GM06990 (cell line): Measurements from ENCODE around the gene MEX3C.
A peak's percentile ranks its signal among the peaks of the same experiment; 100 is the strongest.

Experiments
- DNase-seq: peaks from one replicate; pipeline ENCODE4 v3.0.0-alpha.2; 2011; ENCODE audit not compliant: insufficient read length; ENCODE audit errors: extremely low read depth
- H3K27me3 ChIP-seq: replicated peaks from 2 replicates; pipeline ENCODE4 v1.6.0; 2011; ENCODE audit warnings: low read length; ENCODE audit not compliant: control insufficient read depth, insufficient read depth
- H3K36me3 ChIP-seq: 2 replicates; pipeline ENCODE4 v1.5.1; 2011; ENCODE audit warnings: low read length; ENCODE audit not compliant: control insufficient read depth, insufficient read depth
- H3K4me3 ChIP-seq: replicated peaks from 2 replicates; pipeline ENCODE4 v1.5.1; 2011; ENCODE audit warnings: low read depth, mild to moderate bottlenecking, control low read depth, low read length
- CTCF ChIP-seq: IDR thresholded peaks from 2 replicates; pipeline ENCODE4 v1.5.1; 2011; ENCODE audit warnings: low read length, control low read depth, mild to moderate bottlenecking, inconsistent platforms; ENCODE audit not compliant: insufficient read depth, poor library complexity, severe bottlenecking

MEX3C gene

GRCh38 chr18:51162617-51163016 is 34.9 kb downstream of the MEX3C start:
- Histone ChIP-seq H3K4me3 (no peak overlapping the region), H3K36me3 (no peaks in the 10 kb centered on the region), H3K27me3 (no peaks in the 10 kb centered on the region)
- no peak for TF ChIP-seq CTCF
- DNase-seq, result no peak

- Histone ChIP-seq H3K4me3 (no peak overlapping the region), H3K36me3 (no peaks in the 10 kb centered on the region), H3K27me3 (no peaks in the 10 kb centered on the region)
- no peak for TF ChIP-seq CTCF
- no peak for DNase-seq
These were observed 36.8 kb downstream of the MEX3C start for GRCh38 chr18:51160646-51161045.

- no peaks in the 10 kb centered on the region for H3K36me3 ChIP-seq
- DNase-seq, result no peak
- H3K4me3 ChIP-seq, result no peak overlapping the region
- H3K27me3 ChIP-seq, result no peaks in the 10 kb centered on the region
- no peak for TF ChIP-seq CTCF
These were observed 40.3 kb downstream of the MEX3C start for GRCh38 chr18:51157215-51157614.

- H3K4me3 ChIP-seq, result peak overlapping the region; percentile 59
- no peak for DNase-seq
- TF ChIP-seq CTCF, result no peak
- H3K27me3 ChIP-seq, result no peaks in the 10 kb centered on the region
- H3K36me3 ChIP-seq, result no peaks in the 10 kb centered on the region
These were observed 42.9 kb downstream of the MEX3C start for GRCh38 chr18:51154431-51155063.

GRCh38 chr18:51153659-51154371 is 43.7 kb downstream of the MEX3C start:
- DNase-seq, result peak; percentile 86
- no peak for TF ChIP-seq CTCF
- no peaks in the 10 kb centered on the region for H3K36me3 ChIP-seq
- peak overlapping the region; percentile 59 for H3K4me3 ChIP-seq
- no peaks in the 10 kb centered on the region for H3K27me3 ChIP-seq
